Measurements from ENCODE around the gene WRNIP1.

- no peak for TF ChIP-seq ATF3 (IDR thresholded peaks at IDR 0.05)
- no peak for TF ChIP-seq EZH2phosphoT487 (IDR thresholded peaks at IDR 0.05; ENCODE audit: borderline replicate concordance)
- no peak for TF ChIP-seq ZBTB33 (IDR thresholded peaks at IDR 0.05; ENCODE audit: extremely low read depth, insufficient replicate concordance, low read length)
- TF ChIP-seq CTCF (IDR thresholded peaks at IDR 0.05 in 2 of 3, conservative IDR thresholded peaks at IDR 0.05 in 1 of 3; ENCODE audit: borderline replicate concordance in 1 of 3, insufficient read depth in 1 of 3, low read depth in 2 of 3, low read length in 2 of 3), result no peak
- TF ChIP-seq ELF1 (IDR thresholded peaks at IDR 0.05; ENCODE audit: borderline replicate concordance, low read depth), result no peak
- no peak for TF ChIP-seq TCF7L2 (IDR thresholded peaks at IDR 0.05; ENCODE audit: borderline replicate concordance, extremely low read depth, insufficient read depth, insufficient read length)
- TF ChIP-seq YY1 (IDR thresholded peaks at IDR 0.05; ENCODE audit: extremely low read depth, insufficient replicate concordance, low read depth, low read length), result no peak
- TF ChIP-seq EGR1 (IDR thresholded peaks at IDR 0.05; ENCODE audit: low read depth), result no peak
- TF ChIP-seq FOSL1 (IDR thresholded peaks at IDR 0.05; ENCODE audit: low read depth), result peak; percentile 60; the same call in 1 of the 2 replicates
- TF ChIP-seq SP1 (IDR thresholded peaks at IDR 0.05; ENCODE audit: low read depth), result peak; percentile 57; the same call in 1 of the 2 replicates
Observed at GRCh38 chr6:2799936-2800527, 34.8 kb downstream of the WRNIP1 start.

All from HCT116 (cell line).